Parathyroid adenoma (tissue), 2 donors: ENCODE results near the gene MYO3B.

Experiments used
- H2AFZ ChIP-seq: fragments of 300-600 bp; sonication (generic); one replicate; pipeline ENCODE4 v1.7.0; 2017; ENCODE audit warnings: antibody characterized with exemption, mild to moderate bottlenecking
- H3K27ac ChIP-seq: fragments of 300-600 bp; sonication (generic); one replicate; pipeline ENCODE4 v1.7.0; 2017
- H3K27me3 ChIP-seq: fragments of 300-600 bp; sonication (generic); one replicate; pipeline ENCODE4 v1.7.0; 2017; ENCODE audit warnings: low read length; ENCODE audit not compliant: control insufficient read depth, insufficient read depth
- H3K36me3 ChIP-seq: fragments of 300-600 bp; sonication (generic); one replicate; pipeline ENCODE4 v1.7.0; 2017; ENCODE audit warnings: low read length; ENCODE audit not compliant: control insufficient read depth, insufficient read depth
- H3K4me1 ChIP-seq: fragments of 300-600 bp; sonication (generic); one replicate; pipeline ENCODE4 v1.7.0; 2017; ENCODE audit warnings: control low read depth
- H3K4me2 ChIP-seq: fragments of 300-600 bp; sonication (generic); one replicate; pipeline ENCODE4 v1.7.0; 2017; ENCODE audit warnings: low read length
- H3K4me3 ChIP-seq: fragments of 300-600 bp; sonication (generic); one replicate; pipeline ENCODE4 v1.7.0; 2017; ENCODE audit warnings: low read depth, low read length
- H3K79me2 ChIP-seq: fragments of 300-600 bp; sonication (generic); one replicate; pipeline ENCODE4 v1.7.0; 2017; ENCODE audit warnings: control low read depth
- H3K9ac ChIP-seq: fragments of 300-600 bp; sonication (generic); one replicate; pipeline ENCODE4 v1.7.0; 2017; ENCODE audit warnings: mild to moderate bottlenecking
- H3K9me3 ChIP-seq: fragments of 300-600 bp; sonication (generic); one replicate; pipeline ENCODE4 v1.7.0; 2017; ENCODE audit warnings: low read length; ENCODE audit not compliant: control insufficient read depth
- CTCF ChIP-seq: fragments of 300-600 bp; sonication (generic); IDR thresholded peaks from one replicate; pipeline ENCODE4 v1.7.0; 2017; ENCODE audit warnings: antibody characterized with exemption, mild to moderate bottlenecking
- donor health status: primary hyperparathyroidism.

MYO3B gene

GRCh38 chr2:170213651-170214050, 35.7 kb downstream of the MYO3B start:
- H3K4me3 ChIP-seq = no peak overlapping the region
- H3K4me2 ChIP-seq = no peak overlapping the region
- H3K27me3 ChIP-seq = no peaks in the 10 kb centered on the region
- no peak overlapping the region for H2AFZ ChIP-seq
- no peaks in the 10 kb centered on the region for H3K36me3 ChIP-seq
- H3K9ac ChIP-seq = no peak overlapping the region
- no peaks in the 10 kb centered on the region for H3K9me3 ChIP-seq
- H3K27ac ChIP-seq = no peak overlapping the region
- no peak for TF ChIP-seq CTCF
- no peaks in the 10 kb centered on the region for H3K79me2 ChIP-seq
- no peaks in the 10 kb centered on the region for H3K4me1 ChIP-seq

- Histone ChIP-seq H3K4me2 (no peak overlapping the region), H2AFZ (no peak overlapping the region), H3K27me3 (no peaks in the 10 kb centered on the region), H3K4me3 (no peak overlapping the region), H3K9me3 (no peaks in the 10 kb centered on the region), H3K27ac (no peak overlapping the region), H3K9ac (no peak overlapping the region), H3K79me2 (no peaks in the 10 kb centered on the region), H3K4me1 (no peaks in the 10 kb centered on the region), H3K36me3 (no peaks in the 10 kb centered on the region)
- no peak for TF ChIP-seq CTCF
Observed at GRCh38 chr2:170214309-170214948, 36.5 kb downstream of the MYO3B start.

- Histone ChIP-seq H3K9me3 (no peaks in the 10 kb centered on the region), H3K27ac (no peak overlapping the region), H3K9ac (no peak overlapping the region), H3K4me3 (no peak overlapping the region), H3K36me3 (no peaks in the 10 kb centered on the region), H3K79me2 (no peaks in the 10 kb centered on the region), H2AFZ (no peak overlapping the region), H3K4me1 (no peaks in the 10 kb centered on the region), H3K27me3 (no peaks in the 10 kb centered on the region), H3K4me2 (no peak overlapping the region)
- no peak for TF ChIP-seq CTCF
Observed at GRCh38 chr2:170215021-170215420, 37.1 kb downstream of the MYO3B start.

GRCh38 chr2:170216428-170216827, 38.5 kb downstream of the MYO3B start:
- TF ChIP-seq CTCF = no peak
- Histone ChIP-seq H3K9me3 (no peaks in the 10 kb centered on the region), H3K27me3 (no peaks in the 10 kb centered on the region), H3K4me3 (no peak overlapping the region), H3K27ac (no peak overlapping the region), H2AFZ (no peak overlapping the region), H3K79me2 (no peaks in the 10 kb centered on the region), H3K4me2 (no peak overlapping the region), H3K4me1 (no peaks in the 10 kb centered on the region), H3K9ac (no peak overlapping the region), H3K36me3 (no peaks in the 10 kb centered on the region)

- Histone ChIP-seq H3K27ac (no peak overlapping the region), H3K4me2 (no peak overlapping the region), H3K9ac (no peak overlapping the region), H3K9me3 (no peaks in the 10 kb centered on the region), H3K27me3 (no peaks in the 10 kb centered on the region), H3K4me1 (no peaks in the 10 kb centered on the region), H2AFZ (no peak overlapping the region), H3K36me3 (no peaks in the 10 kb centered on the region), H3K79me2 (no peaks in the 10 kb centered on the region), H3K4me3 (no peak overlapping the region)
- TF ChIP-seq CTCF = no peak
Observed at GRCh38 chr2:170216981-170217380, 39.0 kb downstream of the MYO3B start.
